ENCODE results near the gene SLC51A.
"Not testable (repeated sequence)": the region's sequence is repeated elsewhere in the genome, so short reads cannot be mapped to it uniquely, and the experiment has no call there.

SLC51A gene

GRCh38 chr3:196181127-196181546 lies 35.2 kb upstream of the SLC51A start:
- TF ChIP-seq, protein P1, sequence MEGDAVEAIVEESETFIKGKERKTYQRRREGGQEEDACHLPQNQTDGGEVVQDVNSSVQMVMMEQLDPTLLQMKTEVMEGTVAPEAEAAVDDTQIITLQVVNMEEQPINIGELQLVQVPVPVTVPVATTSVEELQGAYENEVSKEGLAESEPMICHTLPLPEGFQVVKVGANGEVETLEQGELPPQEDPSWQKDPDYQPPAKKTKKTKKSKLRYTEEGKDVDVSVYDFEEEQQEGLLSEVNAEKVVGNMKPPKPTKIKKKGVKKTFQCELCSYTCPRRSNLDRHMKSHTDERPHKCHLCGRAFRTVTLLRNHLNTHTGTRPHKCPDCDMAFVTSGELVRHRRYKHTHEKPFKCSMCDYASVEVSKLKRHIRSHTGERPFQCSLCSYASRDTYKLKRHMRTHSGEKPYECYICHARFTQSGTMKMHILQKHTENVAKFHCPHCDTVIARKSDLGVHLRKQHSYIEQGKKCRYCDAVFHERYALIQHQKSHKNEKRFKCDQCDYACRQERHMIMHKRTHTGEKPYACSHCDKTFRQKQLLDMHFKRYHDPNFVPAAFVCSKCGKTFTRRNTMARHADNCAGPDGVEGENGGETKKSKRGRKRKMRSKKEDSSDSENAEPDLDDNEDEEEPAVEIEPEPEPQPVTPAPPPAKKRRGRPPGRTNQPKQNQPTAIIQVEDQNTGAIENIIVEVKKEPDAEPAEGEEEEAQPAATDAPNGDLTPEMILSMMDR (IDR thresholded peaks at IDR 0.05; ENCODE audit: insufficient read depth, low read depth, low read length, missing control alignments), result no peak
- DNase-seq (ENCODE audit: low read depth), result peak; percentile 60
- H3K4me3 ChIP-seq (ENCODE audit: low read depth, low read length), result no peak overlapping the region

DNA sequence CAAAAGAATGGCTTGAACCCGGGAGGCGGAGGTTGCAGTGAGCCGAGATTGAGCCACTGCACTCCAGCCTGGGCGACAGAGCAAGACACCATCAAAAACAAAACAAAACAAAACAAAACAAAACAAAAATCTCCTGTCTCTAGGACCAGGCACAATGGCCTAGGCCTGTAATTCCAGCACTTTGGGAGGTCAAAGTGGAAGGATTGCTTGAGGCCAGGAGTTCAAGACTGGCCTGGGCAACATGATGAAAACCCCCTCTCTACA lies 32.2 kb upstream of the SLC51A start:
- H3K4me3 ChIP-seq (ENCODE audit: low read depth, low read length); DNase-seq (ENCODE audit: low read depth): not testable (repeated sequence)

DNA sequence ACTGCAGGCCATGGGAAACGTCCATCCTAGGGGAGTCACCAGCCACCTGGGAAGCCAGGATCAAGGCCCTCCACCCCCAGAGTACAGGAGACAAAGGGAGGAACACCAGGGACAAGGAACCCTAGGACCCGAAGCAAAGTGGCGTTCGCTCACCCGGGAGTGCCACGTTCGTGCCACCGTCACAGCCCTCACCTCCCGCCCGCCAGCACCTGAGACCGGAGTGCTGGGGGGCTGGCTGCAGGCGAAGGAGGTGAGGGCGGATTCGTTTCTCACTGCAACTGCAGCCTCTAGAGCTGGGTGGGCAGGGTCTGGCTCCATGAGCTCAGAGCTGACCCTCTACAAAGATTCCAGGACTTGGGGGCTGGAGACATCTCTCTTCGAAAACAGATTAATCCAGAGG lies 31.5 kb upstream of the SLC51A start:
- DNase-seq (ENCODE audit: low read depth), result no peak
- no peak overlapping the region for H3K4me3 ChIP-seq (ENCODE audit: low read depth, low read length)
- TF ChIP-seq, protein P1 (IDR thresholded peaks at IDR 0.05; ENCODE audit: insufficient read depth, low read depth, low read length, missing control alignments), result no peak

- TF ChIP-seq, protein P1 (IDR thresholded peaks at IDR 0.05; ENCODE audit: insufficient read depth, low read depth, low read length, missing control alignments), result no peak
- DNase-seq (ENCODE audit: low read depth), result peak; percentile 86
- peak overlapping the region; percentile 45 for H3K4me3 ChIP-seq (ENCODE audit: low read depth, low read length)
These were observed 29.4 kb upstream of the SLC51A start for GRCh38 chr3:196186651-196187573.

DNA sequence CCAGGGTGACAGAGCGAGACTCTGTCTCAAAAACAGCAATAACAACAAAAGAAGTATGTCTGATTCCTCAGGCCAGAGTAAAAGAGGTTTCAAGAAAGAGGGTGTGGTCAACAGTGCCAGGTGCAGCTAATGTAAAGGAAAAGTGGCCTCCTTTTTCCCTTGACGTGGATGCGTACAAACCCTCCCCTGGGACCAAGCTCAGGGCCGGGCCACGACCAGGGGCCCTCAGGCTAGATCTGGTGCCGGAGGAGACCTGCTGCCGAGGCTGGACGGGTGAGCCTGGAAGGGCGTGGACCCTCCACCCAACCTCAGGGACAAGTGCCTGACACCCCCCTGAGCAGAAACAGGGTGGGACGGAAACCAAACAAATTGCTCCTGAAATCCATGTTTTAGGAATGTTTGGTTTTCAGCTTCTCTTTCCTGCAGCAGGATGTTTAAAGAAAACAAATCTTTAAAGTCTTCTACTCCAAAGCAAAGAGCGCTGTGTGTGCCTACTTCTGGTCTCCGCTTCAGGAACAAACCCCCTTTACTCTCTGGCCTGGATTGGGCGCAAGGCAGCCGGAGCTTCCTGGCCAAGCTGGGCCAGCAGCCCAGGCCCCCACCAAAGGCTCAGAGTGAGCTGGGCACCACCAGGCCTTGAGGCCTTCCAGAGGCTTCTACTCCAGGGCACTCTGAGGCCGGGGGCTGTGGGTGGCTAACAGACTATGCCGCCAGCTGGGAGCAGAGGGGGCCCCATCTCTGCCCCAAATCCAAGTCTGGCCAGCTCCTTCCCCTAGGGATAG lies 26.6 kb upstream of the SLC51A start:
- no peak overlapping the region for H3K4me3 ChIP-seq (ENCODE audit: low read depth, low read length)
- TF ChIP-seq, protein P1 (IDR thresholded peaks at IDR 0.05; ENCODE audit: insufficient read depth, low read depth, low read length, missing control alignments), result no peak
- DNase-seq (ENCODE audit: low read depth), result no peak

DNA sequence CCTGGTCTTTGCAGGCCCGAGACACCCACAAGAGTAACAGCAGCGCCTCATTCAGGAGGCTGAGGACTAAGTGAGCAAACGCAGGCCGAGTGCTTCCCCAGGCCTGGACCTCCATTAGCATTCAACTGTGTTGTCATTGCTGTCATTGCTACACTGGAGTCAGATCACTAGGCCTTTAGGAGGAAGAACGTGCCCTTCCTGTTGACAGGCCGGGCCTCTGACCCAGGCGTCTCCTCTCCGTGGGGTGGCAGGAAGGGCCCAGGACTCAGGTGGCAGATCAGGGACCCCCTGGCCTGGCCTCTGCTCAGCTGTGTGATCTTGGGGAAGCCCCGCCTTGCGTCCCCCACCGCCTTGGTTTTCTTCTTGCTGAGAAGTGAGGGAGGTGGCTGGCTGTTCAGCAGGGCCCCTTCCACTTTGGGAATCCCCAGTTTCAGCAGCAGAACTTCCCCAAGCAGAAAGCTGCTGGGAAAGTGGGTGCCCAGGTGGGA lies 24.3 kb upstream of the SLC51A start:
- DNase-seq (ENCODE audit: low read depth), result peak; percentile 90
- TF ChIP-seq, protein P1 (IDR thresholded peaks at IDR 0.05; ENCODE audit: insufficient read depth, low read depth, low read length, missing control alignments), result no peak
- peak overlapping the region; percentile 45 for H3K4me3 ChIP-seq (ENCODE audit: low read depth, low read length)

DNA sequence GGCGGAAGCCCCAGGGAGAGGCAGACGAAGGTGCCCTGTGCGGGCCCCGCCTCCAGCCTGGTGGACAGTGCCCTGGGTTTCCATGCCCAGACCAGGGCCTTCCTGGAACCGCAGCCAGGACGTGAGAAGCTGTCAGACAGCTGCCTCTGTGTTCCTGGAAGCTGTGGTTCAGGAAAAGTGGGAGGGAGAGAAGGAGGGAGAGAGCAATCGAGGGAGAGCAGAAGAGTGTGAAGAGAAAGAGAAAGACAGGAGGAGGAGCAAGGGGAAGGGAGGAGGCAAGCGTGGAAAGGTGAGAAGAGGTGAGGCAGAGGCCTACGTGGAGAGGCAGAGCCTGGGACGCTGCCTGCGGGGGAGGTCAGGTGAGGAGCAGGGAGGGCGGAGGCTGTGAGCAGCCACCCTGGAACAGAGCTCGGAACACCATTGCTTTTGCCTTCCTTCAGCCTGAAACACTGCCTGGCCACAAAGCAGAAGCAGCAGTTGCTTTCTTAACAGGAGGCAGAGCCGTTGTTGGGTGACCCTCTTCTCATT lies 23.7 kb upstream of the SLC51A start:
- TF ChIP-seq, protein P1 (IDR thresholded peaks at IDR 0.05; ENCODE audit: insufficient read depth, low read depth, low read length, missing control alignments), result no peak
- DNase-seq (ENCODE audit: low read depth), result peak; percentile 72
- peak overlapping the region; percentile 45 for H3K4me3 ChIP-seq (ENCODE audit: low read depth, low read length)
